IMR-90 (cell line): ENCODE data around the gene FST. TPM values are rescaled to one million over a fixed set of nuclear protein-coding genes. Genes with fewer than 3 reads are reported as not detected.

ENCODE experiments used
- ATAC-seq: fragments of 200-7000 bp; cut with Tn5 transposase; 2 replicates; pipeline ENCODE4 v1.9.1; 2020; ENCODE audit warnings: low read depth, mild to moderate bottlenecking, moderate library complexity
- BruUV-seq: library from RNA; stranded (reverse); fragments of 400-500 nt; replicated peaks from 2 replicates; lab custom pipeline; 2021; lab: Mats Ljungman, UMichigan
- CTCF ChIA-PET: fragments of 300-600 bp; formaldehyde crosslinking; extraction: SDS; loops from one replicate; lab custom pipeline; 2021; ENCODE audit warnings: antibody characterized with exemption; lab: Yijun Ruan, JAX
- POLR2A ChIA-PET: fragments of 300-600 bp; sonication (Branson Sonifier 250); formaldehyde crosslinking; loops from one replicate; lab custom pipeline; 2022; ENCODE audit warnings: antibody characterized with exemption; ENCODE audit not compliant: unreplicated experiment; lab: Charles Lee
- DNase-seq: peaks from one replicate; pipeline ENCODE4 v3.0.0; 2013
- H2AFZ ChIP-seq: replicated peaks from 2 replicates; pipeline ENCODE3; 2013; ENCODE audit warnings: low read length, mild to moderate bottlenecking; ENCODE audit not compliant: poor library complexity
- H2AK5ac ChIP-seq: 2 replicates; pipeline ENCODE4 v1.6.1; 2013; ENCODE audit warnings: low read depth, low read length, inconsistent platforms
- H2AK9ac ChIP-seq: replicated peaks from 2 replicates; pipeline ENCODE3; 2013; ENCODE audit warnings: mild to moderate bottlenecking, low read depth, low read length, moderate library complexity; ENCODE audit not compliant: poor library complexity
- H2BK120ac ChIP-seq: 2 replicates; pipeline ENCODE4 v1.6.1; 2013; ENCODE audit warnings: low read depth, low read length, inconsistent platforms
- H2BK15ac ChIP-seq: 3 replicates; pipeline ENCODE4 v1.6.1; 2013; ENCODE audit warnings: low read depth, low read length, inconsistent platforms
- H2BK20ac ChIP-seq: 2 replicates; pipeline ENCODE4 v1.6.1; 2013; ENCODE audit warnings: low read depth, mild to moderate bottlenecking, inconsistent platforms, low read length, moderate library complexity
- H2BK5ac ChIP-seq: 2 replicates; pipeline ENCODE4 v1.6.1; 2013; ENCODE audit warnings: mild to moderate bottlenecking, low read depth, low read length, inconsistent platforms; ENCODE audit not compliant: poor library complexity, severe bottlenecking
- H3K14ac ChIP-seq: replicated peaks from 2 replicates; pipeline ENCODE4 v1.6.1; 2013; ENCODE audit warnings: low read depth, low read length, inconsistent platforms
- H3K18ac ChIP-seq: 2 replicates; pipeline ENCODE4 v1.6.1; 2013; ENCODE audit warnings: low read depth, low read length, control low read depth
- H3K23ac ChIP-seq: 2 replicates; pipeline ENCODE4 v1.6.1; 2013; ENCODE audit warnings: low read depth, low read length, inconsistent platforms
- H3K27ac ChIP-seq: 2 replicates; pipeline ENCODE4 v1.5.1; 2013; ENCODE audit warnings: mild to moderate bottlenecking, control low read depth, low read length; ENCODE audit not compliant: insufficient read depth
- H3K27me3 ChIP-seq: 2 replicates; pipeline ENCODE4 v1.6.1; 2013; ENCODE audit warnings: low read length; ENCODE audit not compliant: control insufficient read depth, insufficient read depth
- H3K36me3 ChIP-seq: 2 replicates; pipeline ENCODE4 v1.6.1; 2013; ENCODE audit warnings: low read length, mixed read lengths; ENCODE audit not compliant: control insufficient read depth, insufficient read depth
- H3K4ac ChIP-seq: 2 replicates; pipeline ENCODE4 v1.6.1; 2013; ENCODE audit warnings: low read depth, low read length, inconsistent platforms
- H3K4me1 ChIP-seq: 2 replicates; pipeline ENCODE4 v1.6.1; 2013; ENCODE audit warnings: low read length, mixed read lengths; ENCODE audit not compliant: control insufficient read depth, insufficient read depth
- H3K4me2 ChIP-seq: 2 replicates; pipeline ENCODE4 v1.6.1; 2013; ENCODE audit warnings: low read depth, mild to moderate bottlenecking, control low read depth, low read length, moderate library complexity
- H3K4me3 ChIP-seq: 2 replicates; pipeline ENCODE4 v1.5.1; 2013; ENCODE audit warnings: low read depth, mild to moderate bottlenecking, control low read depth, low read length, moderate library complexity; ENCODE audit not compliant: insufficient read depth
- H3K56ac ChIP-seq: 2 replicates; pipeline ENCODE4 v1.6.1; 2013; ENCODE audit warnings: low read length, inconsistent platforms; ENCODE audit not compliant: insufficient read depth; ENCODE audit errors: extremely low read depth
- H3K79me1 ChIP-seq, 2 experiments: 2 replicates each; pipeline ENCODE4 v1.6.1; 2013; ENCODE audit warnings: low read length in 2 of 2, inconsistent platforms in 1 of 2, low read depth in 1 of 2
- H3K9ac ChIP-seq: 2 replicates; pipeline ENCODE4 v1.6.1; 2013; ENCODE audit warnings: low read depth, low read length, control low read depth
- H3K9me1 ChIP-seq: 2 replicates; pipeline ENCODE4 v1.6.1; 2013; ENCODE audit warnings: low read length, inconsistent platforms; ENCODE audit not compliant: insufficient read depth
- H3K9me3 ChIP-seq: 2 replicates; pipeline ENCODE4 v1.6.1; 2013; ENCODE audit warnings: low read length; ENCODE audit not compliant: control insufficient read depth, insufficient read depth
- H4K20me1 ChIP-seq: 2 replicates; pipeline ENCODE4 v1.6.1; 2013; ENCODE audit warnings: low read length, inconsistent platforms; ENCODE audit not compliant: insufficient read depth
- H4K5ac ChIP-seq: 2 replicates; pipeline ENCODE4 v1.6.1; 2013; ENCODE audit warnings: mild to moderate bottlenecking, low read depth, low read length, control low read depth
- H4K8ac ChIP-seq, 2 experiments: 2 replicates each; pipeline ENCODE4 v1.6.1; 2013; ENCODE audit warnings: low read depth in 2 of 2, low read length in 2 of 2, control low read depth in 1 of 2, inconsistent platforms in 1 of 2
- H4K91ac ChIP-seq: 2 replicates; pipeline ENCODE4 v1.6.1; 2013; ENCODE audit warnings: low read depth, low read length, inconsistent platforms; ENCODE audit not compliant: insufficient read depth
- CEBPB ChIP-seq: IDR thresholded peaks from 2 replicates; pipeline ENCODE4 v1.6.1; 2012; ENCODE audit warnings: low read depth, low read length, improper control_type of control experiment
- CHD1 ChIP-seq: IDR thresholded peaks from 2 replicates; pipeline ENCODE4 v1.6.1; 2012; ENCODE audit warnings: low read depth, low read length, improper control_type of control experiment
- CTCF ChIP-seq: conservative IDR thresholded peaks from 2 replicates; pipeline ENCODE4 v1.5.1; 2012; ENCODE audit warnings: mild to moderate bottlenecking, low read depth, low read length, improper control_type of control experiment
- ELK1 ChIP-seq: fragments of 150-350 bp; IDR thresholded peaks from 2 replicates; pipeline ENCODE4 v1.6.1; 2016; ENCODE audit warnings: low read depth, mild to moderate bottlenecking, low read length, moderate library complexity, borderline replicate concordance
- FOS ChIP-seq: fragments of 150-350 bp; IDR thresholded peaks from 2 replicates; pipeline ENCODE4 v1.6.1; 2016; ENCODE audit warnings: low read depth, low read length
- MAFK ChIP-seq: IDR thresholded peaks from 2 replicates; pipeline ENCODE4 v1.6.1; 2012; ENCODE audit warnings: low read depth, low read length, improper control_type of control experiment
- MAZ ChIP-seq: IDR thresholded peaks from 2 replicates; pipeline ENCODE4 v1.6.1; 2012; ENCODE audit warnings: low read depth, mild to moderate bottlenecking, low read length, improper control_type of control experiment, moderate library complexity, borderline replicate concordance
- MXI1 ChIP-seq: IDR thresholded peaks from 2 replicates; pipeline ENCODE4 v1.6.1; 2012; ENCODE audit warnings: low read depth, mild to moderate bottlenecking, low read length, moderate library complexity, borderline replicate concordance
- NFE2L2 ChIP-seq: fragments of 150-350 bp; IDR thresholded peaks from 2 replicates; pipeline ENCODE4 v1.6.1; 2016; ENCODE audit warnings: low read depth, mild to moderate bottlenecking, low read length
- POLR2A ChIP-seq: IDR thresholded peaks from 2 replicates; pipeline ENCODE4 v1.6.1; 2012; ENCODE audit warnings: mild to moderate bottlenecking, low read depth, low read length
- RAD21 ChIP-seq: IDR thresholded peaks from 2 replicates; pipeline ENCODE4 v1.6.1; 2012; ENCODE audit warnings: low read length, improper control_type of control experiment
- RCOR1 ChIP-seq: IDR thresholded peaks from 2 replicates; pipeline ENCODE4 v1.6.1; 2012; ENCODE audit warnings: mild to moderate bottlenecking, low read length, improper control_type of control experiment; ENCODE audit not compliant: insufficient replicate concordance
- USF2 ChIP-seq: fragments of 150-350 bp; IDR thresholded peaks from 2 replicates; pipeline ENCODE4 v1.6.1; 2017; ENCODE audit warnings: mild to moderate bottlenecking, antibody characterized with exemption, low read length, low read depth
- WGBS, 2 experiments: methylation state at CpG; one replicate each; pipeline versions ENCODE4 v1.1.5 to v1.1.7; 2013; ENCODE audit warnings: missing lambda C conversion rate in 2 of 2; ENCODE audit not compliant: insufficient read length in 1 of 2; ENCODE audit errors: extremely low coverage in 2 of 2; 5-methylcytosine and 5-hydroxymethylcytosine counted together
- dilution Hi-C: fragments of 300-500 bp; cut with HindIII; formaldehyde crosslinking; loops from one replicate; pipeline ENCODE4 v1.14.3; 2018; ENCODE audit warnings: low sequenced_read_pairs; ENCODE audit not compliant: unreplicated experiment
- in situ Hi-C: fragments of 300-500 bp; cut with MboI; formaldehyde crosslinking; loops from 3 replicates; pipeline ENCODE4 v1.14.3; 2019; ENCODE audit warnings: low sequenced_read_pairs, inconsistent platforms, mixed read lengths
- intact Hi-C: fragments of 100-400 bp; cut with micrococcal nuclease; formaldehyde crosslinking; loops from 2 replicates; pipeline ENCODE4 v1.10.0; 2022
- polyA plus RNA-seq, 3 experiments: library from polyadenylated mRNA; depleted of rRNA; stranded (reverse); fragments of >200 nt; gene quantifications; 2 replicates each; pipeline ENCODE4 v1.2.3, GENCODE V29; 2012; ENCODE audit warnings: low replicate concordance in 1 of 3
- total RNA-seq: library from RNA; depleted of rRNA; stranded (reverse); fragments of >200 nt; gene quantifications from 2 replicates; pipeline ENCODE4 v1.2.3, GENCODE V29; 2012

Gene FST
- total and polyA plus RNA-seq, 2 of the 4 experiments (the other 2 are of a cell fraction) = 141 to 195 TPM

- ChIA-PET POLR2A (no interaction called here), CTCF (interaction anchor here (0.6 to 0.7 kb wide), 2 partner anchors 12 to 48 kb away, joined by 3 to 4 read pairs; no protein-coding TSS in a partner anchor)
- dilution Hi-C loops (no loop called here), in situ Hi-C loops (loop anchor here (10.0 kb wide), 1 partner anchor 312 kb away; no protein-coding TSS in a partner anchor), intact Hi-C loops (loop anchor here (5.0 kb wide), 2 partner anchors 115 to 140 kb away; no protein-coding TSS in a partner anchor)
- no peaks in the 10 kb centered on the region for H3K36me3 ChIP-seq
- H2BK120ac ChIP-seq = peak overlapping the region; percentile 39; the same call in 1 of the 2 replicates
- no peak overlapping the region for H2BK5ac ChIP-seq
- no peak overlapping the region for H3K4me3 ChIP-seq
- 60% methylated on average over 1 of the region's 3 CpGs; no CpG with 5 or more reads in 1 of the 2 experiments for WGBS, 2 experiments
- H3K79me1 ChIP-seq = peaks cover 0 to 8% of the 10 kb centered on the region in 2 experiments; a peak in 2 of 4 replicates
- no peaks in the 10 kb centered on the region for H3K9me3 ChIP-seq
- H3K56ac ChIP-seq = no peak overlapping the region
- H3K9me1 ChIP-seq = no peaks in the 10 kb centered on the region
- H3K23ac ChIP-seq = 0 out of 2 replicates have a peak overlapping the region, but pooled peaks have one; percentile 16
- no peak overlapping the region for H3K14ac ChIP-seq
- H3K27me3 ChIP-seq = no peaks in the 10 kb centered on the region
- H3K9ac ChIP-seq = no peak overlapping the region
- H3K4ac ChIP-seq = peak overlapping the region; percentile 11; the same call in 1 of the 2 replicates
- H4K5ac ChIP-seq = no peak overlapping the region
- H3K4me1 ChIP-seq = no peaks in the 10 kb centered on the region
- ATAC-seq = no peak
- H4K91ac ChIP-seq = 0 out of 2 replicates have a peak overlapping the region, but pooled peaks have one; percentile 38
- peak overlapping the region; percentile 21; the same call in 1 of the 2 replicates for H2BK20ac ChIP-seq
- no peaks in the 10 kb centered on the region for H4K20me1 ChIP-seq
- H3K27ac ChIP-seq = no peak overlapping the region
- no peak overlapping the region for H3K18ac ChIP-seq
- H3K4me2 ChIP-seq = no peak overlapping the region
- no peak overlapping the region for H4K8ac ChIP-seq
- H2AK5ac ChIP-seq = peak overlapping the region; percentile 61
- no peak for DNase-seq
- peak overlapping the region; percentile 53; the same call in 1 of the 3 replicates for H2BK15ac ChIP-seq
- BruUV-seq = no TSS peak
- H2AFZ ChIP-seq = no peak overlapping the region
- no peak overlapping the region for H2AK9ac ChIP-seq
- TF ChIP-seq ELK1 (no peak), POLR2A (no peak), RAD21 (no peak), MXI1 (no peak), NFE2L2 (no peak), MAZ (no peak), FOS (no peak), RCOR1 (no peak), CHD1 (no peak), CEBPB (no peak), CTCF (no peak), USF2 (no peak), MAFK (no peak)
Observed at GRCh38 chr5:53476531-53477480, 3.6 kb upstream of the FST start.
